SK-N-MC (cell line): ENCODE data around the gene EML2.
"Not testable (repeated sequence)": the region's sequence is repeated elsewhere in the genome, so short reads cannot be mapped to it uniquely, and the experiment has no call there.

Experiments
- DNase-seq: peaks from one replicate; pipeline ENCODE4 v3.0.0-alpha.2; 2011; ENCODE audit warnings: low read depth, low spot score
- H3K27ac ChIP-seq: fragments of 200-600 bp; sonication (generic); 2 replicates; pipeline ENCODE4 v1.5.1; 2016; ENCODE audit warnings: mixed run types
- H3K36me3 ChIP-seq: fragments of 200-600 bp; sonication (generic); 2 replicates; pipeline ENCODE4 v1.6.1; 2017; ENCODE audit warnings: antibody characterized with exemption, low read length, mixed read lengths; ENCODE audit not compliant: insufficient read depth
- H3K4me3 ChIP-seq: fragments of 200-600 bp; sonication (generic); 2 replicates; pipeline ENCODE4 v1.5.1; 2016
- H3K9ac ChIP-seq: fragments of 200-600 bp; sonication (generic); 2 replicates; pipeline ENCODE4 v1.8.0; 2017; ENCODE audit warnings: mixed run types, mixed read lengths; ENCODE audit not compliant: insufficient read length
- H3K9me3 ChIP-seq: fragments of 200-600 bp; sonication (generic); 2 replicates; pipeline ENCODE4 v1.6.1; 2017; ENCODE audit warnings: low read depth, mild to moderate bottlenecking, antibody characterized with exemption, low read length, moderate library complexity, mixed read lengths
- EZH2 ChIP-seq: fragments of 200-600 bp; sonication (generic); IDR thresholded peaks from one replicate; pipeline ENCODE4 v1.6.1; 2017; ENCODE audit warnings: antibody characterized with exemption
- FOXP2 ChIP-seq: optimal IDR thresholded peaks from 2 replicates; pipeline ENCODE3; 2011; ENCODE audit warnings: mild to moderate bottlenecking, moderate library complexity; ENCODE audit not compliant: insufficient read depth; ENCODE audit errors: extremely low read length, control extremely low read depth
- POLR2AphosphoS5 ChIP-seq: IDR thresholded peaks from 2 replicates; pipeline ENCODE4 v1.6.1; 2012; ENCODE audit warnings: mild to moderate bottlenecking, low read depth, low read length, borderline replicate concordance

The EML2 gene, protein sequence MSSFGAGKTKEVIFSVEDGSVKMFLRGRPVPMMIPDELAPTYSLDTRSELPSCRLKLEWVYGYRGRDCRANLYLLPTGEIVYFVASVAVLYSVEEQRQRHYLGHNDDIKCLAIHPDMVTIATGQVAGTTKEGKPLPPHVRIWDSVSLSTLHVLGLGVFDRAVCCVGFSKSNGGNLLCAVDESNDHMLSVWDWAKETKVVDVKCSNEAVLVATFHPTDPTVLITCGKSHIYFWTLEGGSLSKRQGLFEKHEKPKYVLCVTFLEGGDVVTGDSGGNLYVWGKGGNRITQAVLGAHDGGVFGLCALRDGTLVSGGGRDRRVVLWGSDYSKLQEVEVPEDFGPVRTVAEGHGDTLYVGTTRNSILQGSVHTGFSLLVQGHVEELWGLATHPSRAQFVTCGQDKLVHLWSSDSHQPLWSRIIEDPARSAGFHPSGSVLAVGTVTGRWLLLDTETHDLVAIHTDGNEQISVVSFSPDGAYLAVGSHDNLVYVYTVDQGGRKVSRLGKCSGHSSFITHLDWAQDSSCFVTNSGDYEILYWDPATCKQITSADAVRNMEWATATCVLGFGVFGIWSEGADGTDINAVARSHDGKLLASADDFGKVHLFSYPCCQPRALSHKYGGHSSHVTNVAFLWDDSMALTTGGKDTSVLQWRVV

DNA sequence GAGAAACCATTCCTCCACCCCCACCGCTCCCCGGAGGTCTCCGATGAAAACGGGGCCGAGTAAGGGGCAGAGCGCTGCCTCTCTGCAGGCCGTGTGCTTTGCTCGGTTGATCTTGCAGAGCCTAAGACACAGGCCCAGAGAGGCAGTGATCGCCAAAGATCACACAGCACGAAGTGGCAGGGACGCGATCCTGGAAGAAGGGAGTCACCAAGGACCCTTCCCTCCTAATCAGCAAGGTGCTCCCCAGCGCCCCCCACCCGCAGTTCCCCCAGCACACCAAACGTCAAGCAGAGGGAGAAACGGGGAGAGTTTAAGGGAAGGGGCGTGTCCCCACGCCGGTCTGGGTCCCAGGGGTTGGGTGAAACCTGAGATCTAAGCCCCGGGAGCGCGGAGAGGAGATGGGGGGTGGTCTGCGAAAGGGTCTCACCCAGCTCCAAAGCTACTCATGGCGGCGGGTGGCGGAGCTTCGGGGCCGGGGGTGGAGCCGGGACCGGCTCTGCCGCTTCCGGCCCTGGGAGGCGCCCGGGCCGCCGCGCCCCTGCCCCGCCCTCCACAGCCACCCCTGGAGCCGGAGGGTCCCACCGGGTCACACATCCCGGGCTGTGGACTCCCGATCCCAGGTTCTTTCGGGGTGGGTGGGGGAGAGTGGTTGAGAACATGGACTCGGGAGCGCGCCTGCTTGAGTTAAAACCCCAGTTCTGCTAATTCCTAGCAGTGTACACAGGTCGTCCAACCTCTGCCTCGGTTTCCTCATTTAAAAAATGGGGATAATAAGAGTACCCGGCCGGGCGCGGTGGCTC is at the start of gene EML2:
Gene EML2 (minus strand): TSS at position 468 of the 800 bp plus-strand sequence. CDS start 21 bp downstream, at position 447.
- TF ChIP-seq EZH2 (no peak), POLR2AphosphoS5 (peak; percentile 64; the same call in 1 of the 2 replicates), FOXP2 (no peak)
- peak within 1 kb of the TSS; percentile 61 for H3K9ac ChIP-seq
- H3K36me3 ChIP-seq: no peaks in the 10 kb centered on the region
- H3K27ac ChIP-seq: no peak within 1 kb of the TSS
- no peaks in the 10 kb centered on the region for H3K9me3 ChIP-seq
- no peak for DNase-seq
- peak within 1 kb of the TSS; percentile 91 for H3K4me3 ChIP-seq

DNA sequence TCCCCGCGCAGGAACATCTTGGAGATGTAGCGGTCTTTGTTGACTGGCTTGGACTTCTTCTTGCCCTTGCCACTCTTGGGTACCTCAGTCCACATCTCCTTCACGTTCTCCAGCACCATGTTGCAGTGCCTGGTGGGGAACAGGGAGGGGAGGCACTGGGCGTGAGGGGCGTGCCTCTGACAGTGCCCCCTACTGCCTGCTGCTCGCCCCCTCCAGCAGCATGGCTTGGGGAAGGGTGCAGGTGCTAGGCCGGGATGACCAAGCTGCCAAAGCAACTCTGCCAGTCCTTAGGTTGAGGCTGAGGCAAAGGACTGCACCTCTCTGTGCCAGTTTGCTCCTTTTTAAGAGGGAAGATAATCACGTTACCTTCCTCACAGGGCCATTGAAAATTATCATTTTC is 48.4 kb upstream of the EML2 start:
- no peaks in the 10 kb centered on the region for H3K9me3 ChIP-seq
- H3K9ac ChIP-seq: no peak overlapping the region
- H3K27ac ChIP-seq: no peak overlapping the region
- no peak for DNase-seq
- H3K36me3 ChIP-seq: peaks cover 37% of the 10 kb centered on the region
- TF ChIP-seq POLR2AphosphoS5: no peak
- TF ChIP-seq EZH2: no peak
- no peak for TF ChIP-seq FOXP2
- H3K4me3 ChIP-seq: no peak overlapping the region

DNA sequence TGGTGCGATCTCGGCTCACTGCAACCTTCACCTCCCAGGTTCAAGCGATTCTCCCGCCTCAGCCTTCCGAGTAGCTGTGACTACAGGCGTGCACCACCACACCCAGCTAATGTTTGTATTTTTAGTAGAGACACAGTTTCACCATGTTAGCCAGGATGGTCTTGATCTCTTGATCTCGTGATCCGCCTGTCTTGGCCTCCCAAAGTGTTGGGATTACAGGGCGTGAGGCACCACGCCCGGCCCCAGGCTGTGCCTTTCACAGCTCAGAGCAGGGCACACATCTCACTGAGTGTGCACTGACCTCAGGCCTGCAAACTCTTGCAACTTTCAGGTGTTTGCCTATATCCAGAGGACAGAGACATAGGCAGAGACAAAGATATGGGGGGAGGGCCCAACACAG is 45.8 kb upstream of the EML2 start:
- not testable (repeated sequence) for H3K9ac ChIP-seq, H3K27ac ChIP-seq, H3K4me3 ChIP-seq, DNase-seq, H3K9me3 ChIP-seq
- peaks cover 37% of the 10 kb centered on the region for H3K36me3 ChIP-seq

DNA sequence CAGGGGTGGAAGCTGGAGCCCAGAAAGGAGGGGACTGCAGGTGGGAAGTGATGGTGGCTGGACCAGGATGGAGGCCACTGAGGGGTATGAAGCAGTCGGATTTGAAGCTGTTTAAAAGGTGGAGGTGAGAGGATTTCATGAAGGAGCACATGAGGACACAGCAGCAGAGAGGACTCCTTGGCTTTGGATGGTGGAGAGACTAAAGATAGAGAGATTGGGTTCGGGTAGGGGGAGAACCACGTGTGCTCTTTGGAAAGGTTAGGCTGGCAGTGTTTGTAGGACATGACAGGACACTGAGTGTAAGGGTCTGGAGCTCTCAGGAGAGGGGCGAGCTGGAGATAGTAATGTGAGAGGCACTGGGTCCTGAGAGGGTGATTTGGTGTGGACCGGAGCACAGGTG is 43.7 kb upstream of the EML2 start:
- no peak overlapping the region for H3K9ac ChIP-seq
- H3K4me3 ChIP-seq: no peak overlapping the region
- H3K9me3 ChIP-seq: no peaks in the 10 kb centered on the region
- H3K36me3 ChIP-seq: peaks cover 23% of the 10 kb centered on the region
- no peak for TF ChIP-seq FOXP2
- no peak for TF ChIP-seq POLR2AphosphoS5
- no peak for TF ChIP-seq EZH2
- no peak for DNase-seq
- H3K27ac ChIP-seq: no peak overlapping the region

DNA sequence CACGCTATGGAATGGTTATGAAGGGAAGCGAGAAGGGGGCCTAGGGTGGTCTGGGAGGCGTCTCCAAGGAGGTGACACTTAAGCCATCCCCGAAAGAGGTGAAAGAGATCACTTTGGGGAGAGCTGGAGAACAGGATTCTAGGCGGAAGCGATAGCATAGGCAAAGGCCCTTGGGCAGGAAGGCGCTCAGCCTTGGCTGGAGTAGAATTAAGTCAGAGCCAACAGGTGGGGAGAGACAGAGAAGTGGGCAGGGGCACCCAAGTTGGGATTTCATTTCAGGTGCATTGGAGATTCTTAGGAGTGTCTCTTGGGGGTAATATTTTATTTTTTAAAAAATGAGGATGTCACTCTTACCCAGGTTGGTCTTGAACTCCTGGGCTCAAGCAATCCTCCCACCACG is 42.9 kb upstream of the EML2 start:
- Histone ChIP-seq H3K9ac (no peak overlapping the region), H3K27ac (no peak overlapping the region), H3K4me3 (peak overlapping the region; percentile 78)

DNA sequence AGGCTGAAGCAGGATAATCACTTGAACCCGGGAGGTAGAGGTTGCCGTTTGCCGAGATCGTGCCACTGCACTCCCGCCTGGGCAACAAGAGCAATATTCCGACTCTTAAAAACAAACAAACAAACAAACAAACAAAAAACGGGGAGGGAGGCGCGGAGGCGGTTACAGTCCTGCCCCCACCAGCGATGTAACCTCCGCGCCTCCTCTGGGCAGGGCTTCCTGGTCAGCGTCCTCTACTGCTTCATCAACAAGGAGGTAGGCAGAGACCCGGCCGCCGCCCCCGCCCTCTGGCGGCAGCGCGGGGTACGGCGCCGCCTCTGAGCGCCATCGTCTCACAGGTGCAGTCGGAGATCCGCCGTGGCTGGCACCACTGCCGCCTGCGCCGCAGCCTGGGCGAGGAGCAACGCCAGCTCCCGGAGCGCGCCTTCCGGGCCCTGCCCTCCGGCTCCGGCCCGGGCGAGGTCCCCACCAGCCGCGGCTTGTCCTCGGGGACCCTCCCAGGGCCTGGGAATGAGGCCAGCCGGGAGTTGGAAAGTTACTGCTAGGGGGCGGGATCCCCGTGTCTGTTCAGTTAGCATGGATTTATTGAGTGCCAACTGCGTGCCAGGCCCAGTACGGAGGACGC is 42.3 kb upstream of the EML2 start:
- peak; percentile 26 for TF ChIP-seq FOXP2
- TF ChIP-seq POLR2AphosphoS5: no peak
- no peak overlapping the region for H3K9ac ChIP-seq
- no peak overlapping the region for H3K27ac ChIP-seq
- peaks cover 11% of the 10 kb centered on the region; the same call in 1 of the 2 replicates for H3K36me3 ChIP-seq
- no peak for DNase-seq
- no peaks in the 10 kb centered on the region for H3K9me3 ChIP-seq
- H3K4me3 ChIP-seq: peak overlapping the region; percentile 78

More for the DNA sequence above, 42.9 kb upstream of the EML2 start:
- H3K9me3 ChIP-seq: no peaks in the 10 kb centered on the region
- TF ChIP-seq POLR2AphosphoS5 (no peak), FOXP2 (no peak), EZH2 (no peak)
- DNase-seq: no peak
- H3K36me3 ChIP-seq: peaks cover 15% of the 10 kb centered on the region

DNA sequence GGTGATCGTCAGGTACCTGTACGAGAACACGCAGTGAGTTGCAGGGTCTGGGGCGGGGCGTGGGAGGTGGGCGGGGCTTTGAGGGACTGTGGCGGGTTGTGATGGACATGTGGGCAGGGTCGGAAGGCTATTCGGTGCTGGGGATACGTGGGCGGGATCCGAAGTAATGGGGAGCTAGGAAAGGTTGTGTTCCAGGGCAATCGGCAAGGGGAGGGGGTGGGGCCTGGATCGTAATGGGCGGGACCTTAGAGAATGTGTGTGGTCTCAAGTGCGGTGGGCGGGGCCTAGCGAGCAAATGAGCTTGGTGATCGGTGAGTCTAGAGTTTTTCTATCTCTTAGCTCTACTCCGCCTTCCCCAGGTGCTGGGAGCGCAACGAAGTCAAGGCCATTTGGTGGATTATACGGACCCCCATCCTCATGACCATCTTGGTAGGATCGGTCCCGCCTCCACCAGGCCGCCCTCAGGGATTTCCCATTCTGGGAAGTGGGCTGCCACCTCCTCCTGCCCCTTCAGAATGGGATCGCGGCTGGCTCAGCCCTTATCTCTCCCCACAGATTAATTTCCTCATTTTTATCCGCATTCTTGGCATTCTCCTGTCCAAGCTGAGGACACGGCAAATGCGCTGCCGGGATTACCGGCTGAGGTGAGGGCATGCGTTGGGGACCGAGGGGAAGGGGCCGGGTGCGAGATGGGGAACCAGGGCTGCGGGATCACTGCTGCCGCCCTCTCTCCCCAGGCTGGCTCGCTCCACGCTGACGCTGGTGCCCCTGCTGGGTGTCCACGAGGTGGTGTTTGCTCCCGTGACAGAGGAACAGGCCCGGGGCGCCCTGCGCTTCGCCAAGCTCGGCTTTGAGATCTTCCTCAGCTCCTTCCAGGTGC is 38.4 kb upstream of the EML2 start:
- H3K4me3 ChIP-seq: peak overlapping the region; percentile 71
- peak; percentile 75 for DNase-seq
- no peaks in the 10 kb centered on the region for H3K9me3 ChIP-seq
- no peak overlapping the region for H3K9ac ChIP-seq
- no peak for TF ChIP-seq FOXP2
- TF ChIP-seq EZH2: no peak
- no peak for TF ChIP-seq POLR2AphosphoS5
- H3K36me3 ChIP-seq: no peaks in the 10 kb centered on the region
- no peak overlapping the region for H3K27ac ChIP-seq
